22Rv1 (cell line): Measurements from ENCODE around the gene HTT.

Experiments used
- CTCF ChIP-seq: fragments of 450-650 bp; IDR thresholded peaks from 2 replicates; pipeline ENCODE4 v1.5.1; 2017; ENCODE audit warnings: mild to moderate bottlenecking
- ZFX ChIP-seq: fragments of 450-650 bp; IDR thresholded peaks from 2 replicates; pipeline ENCODE4 v1.6.1; 2017; ENCODE audit warnings: antibody characterized with exemption, borderline replicate concordance

- TF ChIP-seq CTCF (no peak), ZFX (no peak)
Observed at GRCh38 chr4:3243136-3243780, 168.8 kb downstream of the HTT start.
